GM04504 (cell line): Measurements from ENCODE around the gene INTS7.

Experiments
- DNase-seq: peaks from one replicate; pipeline ENCODE4 v3.0.0-alpha.2; 2012; ENCODE audit warnings: low read depth

The INTS7 gene

DNA sequence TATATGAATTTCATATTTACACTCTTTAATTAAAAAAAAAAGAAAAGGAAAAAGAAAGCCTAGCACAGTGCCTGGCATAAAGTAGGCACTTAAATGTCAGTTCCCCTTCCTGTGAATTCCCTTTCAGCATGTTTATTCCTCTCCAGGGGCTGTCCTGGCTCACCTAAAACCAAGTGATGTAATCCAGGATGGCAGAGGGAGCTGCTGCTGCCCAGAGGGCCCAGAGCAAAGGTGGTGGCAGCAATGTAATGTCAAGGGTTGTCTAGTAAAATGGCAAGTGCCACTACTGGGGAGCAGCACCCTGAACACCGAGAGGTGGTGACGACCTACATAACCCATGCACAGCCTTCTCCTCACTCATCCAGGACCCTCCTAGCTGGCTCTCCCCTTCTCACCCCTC lies 126.4 kb downstream of the INTS7 start:
- no peak for DNase-seq

DNA sequence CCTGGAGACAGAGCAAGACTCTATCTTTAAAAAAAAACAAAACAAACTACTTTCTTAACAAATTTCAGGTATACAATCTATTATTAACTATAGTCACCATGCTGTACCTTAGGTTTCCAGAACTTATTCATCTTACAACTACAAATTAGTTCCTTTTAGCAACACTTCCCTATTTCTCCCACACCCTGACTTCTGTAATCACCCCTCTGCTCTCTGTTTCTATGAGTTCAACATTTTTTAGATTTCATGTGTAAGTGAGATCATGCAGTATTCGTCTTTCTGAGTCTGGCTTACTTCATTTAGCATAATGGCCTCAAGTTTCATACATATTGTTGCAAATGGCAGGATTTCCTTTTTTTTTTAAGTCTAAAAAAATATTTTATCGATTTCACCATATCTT lies 126.9 kb downstream of the INTS7 start:
- no peak for DNase-seq

DNA sequence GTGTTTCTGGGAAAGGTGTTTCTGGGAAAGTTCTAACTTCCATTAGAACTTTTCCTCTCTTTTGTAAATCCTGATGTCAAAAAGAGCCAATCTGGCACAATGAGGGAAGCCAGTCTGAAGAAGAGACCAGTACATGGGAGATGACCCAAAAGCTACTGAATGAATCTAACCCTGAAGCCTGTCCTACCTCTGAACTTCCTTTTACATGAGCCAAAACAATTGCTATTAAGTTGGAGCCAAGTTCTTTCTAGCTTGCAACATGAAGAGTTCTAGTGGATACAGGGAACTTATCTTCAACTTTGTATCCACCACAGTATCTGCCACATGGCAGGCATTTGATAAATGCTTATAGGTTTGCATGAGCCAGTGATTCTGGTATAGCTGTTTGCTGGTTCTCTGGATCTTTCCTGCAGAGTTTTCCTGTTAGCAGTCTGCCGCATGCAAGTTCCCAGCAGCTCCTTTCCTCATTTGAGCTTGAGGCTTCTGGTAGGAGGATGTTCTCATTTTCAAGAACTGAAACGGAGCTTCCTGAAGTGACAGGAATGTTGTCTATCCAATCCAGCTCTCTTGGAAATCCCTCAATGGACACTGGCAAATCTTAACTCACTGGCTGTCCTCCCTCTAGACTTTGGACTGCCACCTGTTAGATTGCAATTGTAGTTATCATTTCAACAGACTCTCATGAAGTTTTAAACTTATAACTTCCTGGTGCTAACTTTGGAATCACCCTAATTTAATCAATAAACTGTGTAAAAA lies 131.7 kb downstream of the INTS7 start:
- DNase-seq = no peak

DNA sequence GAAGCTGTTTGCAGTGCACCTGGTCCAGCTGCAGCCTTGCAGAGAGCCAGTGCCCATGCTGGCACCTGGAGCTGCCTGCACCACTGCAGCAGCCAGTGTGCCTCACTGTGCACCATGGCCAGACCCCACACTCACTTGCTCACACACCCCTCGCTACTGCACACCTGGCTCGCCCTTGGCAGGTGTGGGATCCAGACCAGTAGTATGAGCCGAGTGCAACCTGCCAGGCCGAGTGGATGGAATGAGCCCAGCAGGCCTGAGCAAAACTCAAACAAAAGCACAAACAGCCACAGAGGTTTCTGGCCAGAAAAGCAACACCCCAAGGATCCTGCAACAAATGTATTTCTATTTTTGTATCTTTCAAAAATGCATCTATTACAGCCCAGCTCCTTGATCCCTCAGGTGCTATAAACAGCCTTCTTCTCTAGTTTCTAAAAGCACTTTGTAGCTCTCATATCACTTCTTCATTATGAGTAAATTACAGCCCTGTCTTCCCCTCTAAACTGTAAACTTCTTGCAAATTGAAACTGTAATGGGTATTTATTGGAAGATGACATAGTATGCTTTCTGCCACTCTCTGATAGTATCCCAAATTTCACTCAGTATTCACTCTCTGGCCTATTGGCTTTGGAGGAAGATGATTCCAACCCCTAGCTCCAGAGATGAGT lies 132.6 kb downstream of the INTS7 start:
- no peak for DNase-seq

- no peak for DNase-seq
Observed at GRCh38 chr1:211901945-211902344, 133.4 kb downstream of the INTS7 start.

DNA sequence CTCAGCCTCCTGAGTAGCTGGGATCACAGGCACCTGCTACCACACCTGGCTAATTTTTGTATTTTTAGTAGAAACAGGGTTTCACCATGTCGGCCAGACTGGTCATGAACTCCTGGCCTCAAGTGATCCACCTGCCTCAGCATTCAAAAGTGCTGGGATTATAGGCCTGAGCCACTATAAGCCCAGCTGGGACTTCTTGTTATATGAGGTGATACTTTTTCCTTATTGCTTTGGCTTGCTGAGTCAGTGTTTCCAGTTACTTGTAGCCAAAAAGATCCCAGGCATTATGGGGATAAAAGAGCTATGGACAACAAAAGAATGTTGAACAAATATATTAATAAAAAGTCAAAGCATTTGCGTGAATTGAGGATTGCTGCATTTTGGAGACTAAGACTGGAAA lies 134.9 kb downstream of the INTS7 start:
- DNase-seq = no peak

- no peak for DNase-seq
Observed at GRCh38 chr1:211896958-211897357, 138.4 kb downstream of the INTS7 start.

DNA sequence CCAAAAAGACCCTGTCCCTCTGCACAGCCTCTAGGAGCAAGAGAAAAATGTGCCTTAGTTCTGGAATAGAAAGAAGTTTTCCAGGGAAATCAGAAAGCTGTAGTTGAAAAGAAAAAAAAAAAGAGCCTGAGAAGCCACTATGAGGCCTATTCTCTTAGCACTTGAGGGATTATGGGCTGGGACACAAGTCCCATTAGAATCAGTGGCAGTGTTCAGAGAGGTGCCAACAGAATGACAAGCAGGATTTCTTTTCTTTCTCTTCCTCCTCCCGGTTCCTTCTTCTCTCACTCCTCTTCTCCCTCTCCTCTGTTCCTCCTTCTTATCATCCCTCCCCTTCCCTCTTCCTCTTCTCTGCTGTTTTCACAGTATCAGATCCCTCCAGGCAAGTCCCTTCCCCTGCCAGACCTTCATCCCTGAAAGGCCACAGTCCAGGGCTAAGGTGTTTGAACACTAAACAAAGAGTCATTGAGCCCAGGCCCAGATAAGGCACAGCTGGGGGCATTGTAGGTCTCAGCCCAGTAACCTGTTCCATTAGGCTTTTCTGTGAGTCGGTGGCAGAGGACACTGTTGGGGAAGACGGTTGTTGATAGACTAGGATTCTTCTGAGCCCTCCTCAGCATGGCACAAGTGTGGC lies 140.1 kb downstream of the INTS7 start:
- DNase-seq = no peak

- no peak for DNase-seq
Observed at GRCh38 chr1:211894312-211894711, 141.0 kb downstream of the INTS7 start.

- DNase-seq = no peak
Observed at GRCh38 chr1:211893260-211893659, 142.1 kb downstream of the INTS7 start.

GRCh38 chr1:211892577-211892976 lies 142.8 kb downstream of the INTS7 start:
- DNase-seq = no peak

DNA sequence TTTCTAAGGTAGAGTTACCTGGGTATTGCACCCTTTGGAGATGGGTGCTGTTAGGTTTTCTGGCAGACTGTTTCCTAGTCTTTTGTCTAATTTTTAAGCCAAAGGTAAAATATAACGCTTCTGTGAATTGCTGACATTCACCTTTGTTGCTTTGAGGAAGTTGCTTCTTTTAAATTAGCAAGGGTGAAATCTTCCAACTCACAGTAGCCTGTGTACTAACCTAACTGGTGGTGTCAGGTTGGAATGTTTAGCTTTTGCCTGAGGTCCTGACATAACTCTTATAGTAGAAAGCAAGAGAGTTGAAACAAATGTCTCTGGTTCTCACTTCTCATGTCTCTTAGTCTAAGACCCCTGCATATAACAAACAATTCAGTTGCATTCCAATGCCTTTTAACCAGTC lies 143.6 kb downstream of the INTS7 start:
- DNase-seq = no peak
